Activated CD4-positive, alpha-beta T cell treated with anti-CD3 and anti-CD28 coated beads, Interleukin-2, Interleukin-4, amounts not matched to agents 100 ng/mL and 50 ng/mL, durations not matched to agents 16 hours and 8 hours (primary cell): ENCODE measurements around the gene USP10.
A peak's percentile ranks its signal among the peaks of the same experiment; 100 is the strongest.

Experiments used
- DNase-seq: peaks from one replicate; pipeline ENCODE4 v3.0.0-alpha.2; 2020; ENCODE audit warnings: low spot score

Gene USP10

GRCh38 chr16:84804326-84804725, 104.5 kb downstream of the USP10 start:
- no peak for DNase-seq

GRCh38 chr16:84806256-84806889, 106.6 kb downstream of the USP10 start:
- peak; percentile 6 for DNase-seq

GRCh38 chr16:84806890-84807258, 107.1 kb downstream of the USP10 start:
- no peak for DNase-seq

GRCh38 chr16:84807776-84808175, 108.0 kb downstream of the USP10 start:
- no peak for DNase-seq

GRCh38 chr16:84808826-84809225, 109.0 kb downstream of the USP10 start:
- no peak for DNase-seq

GRCh38 chr16:84810518-84811273, 110.9 kb downstream of the USP10 start:
- peak; percentile 25 for DNase-seq

GRCh38 chr16:84811529-84811928, 111.7 kb downstream of the USP10 start:
- DNase-seq: no peak

GRCh38 chr16:84813141-84813934, 113.5 kb downstream of the USP10 start:
- DNase-seq: no peak

GRCh38 chr16:84815462-84815861, 115.7 kb downstream of the USP10 start:
- DNase-seq: no peak

- no peak for DNase-seq
These were observed 116.2 kb downstream of the USP10 start for GRCh38 chr16:84816023-84816422.

GRCh38 chr16:84816485-84816884, 116.7 kb downstream of the USP10 start:
- no peak for DNase-seq

GRCh38 chr16:84817206-84817605, 117.4 kb downstream of the USP10 start:
- no peak for DNase-seq

- no peak for DNase-seq
These were observed 117.8 kb downstream of the USP10 start for GRCh38 chr16:84817613-84818012.

GRCh38 chr16:84818133-84818532, 118.3 kb downstream of the USP10 start:
- DNase-seq: no peak

- DNase-seq: no peak
These were observed 119.3 kb downstream of the USP10 start for GRCh38 chr16:84818989-84819643.

- DNase-seq: peak; percentile 70
These were observed 120.0 kb downstream of the USP10 start, which contains the start of gene CRISPLD2 for GRCh38 chr16:84819644-84820304. Gene CRISPLD2, plus strand, starts transcription at chr16:84819985. Its CDS starts 18,511 bp downstream, at chr16:84838496.

GRCh38 chr16:84820305-84820684, 120.5 kb downstream of the USP10 start:
- no peak for DNase-seq

GRCh38 chr16:84820771-84821170, 121.0 kb downstream of the USP10 start:
- no peak for DNase-seq

- no peak for DNase-seq
These were observed 121.4 kb downstream of the USP10 start for GRCh38 chr16:84821179-84821578.

- DNase-seq: no peak
These were observed 122.2 kb downstream of the USP10 start for GRCh38 chr16:84821728-84822689.

- no peak for DNase-seq
These were observed 123.2 kb downstream of the USP10 start for GRCh38 chr16:84822990-84823389.
